SW480 (cell line): ENCODE results near the gene SNX18.
"Not testable (repeated sequence)": the region's sequence is repeated elsewhere in the genome, so short reads cannot be mapped to it uniquely, and the experiment has no call there.

Source experiments
- DNase-seq: peaks from one replicate; pipeline ENCODE4 v3.0.0-alpha.2; 2016; ENCODE audit warnings: low spot score

The SNX18 gene

DNA sequence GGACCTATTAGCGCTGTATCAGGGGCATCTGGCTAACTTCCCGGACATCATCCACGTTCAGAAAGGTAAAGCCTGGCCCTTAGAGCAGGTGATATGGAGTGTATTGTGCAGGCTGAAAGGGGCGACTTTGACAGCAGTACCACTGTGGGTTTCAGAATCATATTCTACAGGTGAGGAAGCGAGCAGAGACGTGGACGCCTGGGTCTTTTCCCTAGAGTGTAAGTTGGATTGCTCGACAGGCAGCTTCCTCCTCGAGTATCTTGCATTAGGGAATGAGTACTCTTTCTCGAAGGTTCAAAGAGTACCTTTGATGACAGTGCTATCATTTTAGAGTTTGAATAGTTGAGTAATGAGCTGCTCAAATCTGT is 1.9 kb downstream of the SNX18 start:
- DNase-seq = no peak

DNA sequence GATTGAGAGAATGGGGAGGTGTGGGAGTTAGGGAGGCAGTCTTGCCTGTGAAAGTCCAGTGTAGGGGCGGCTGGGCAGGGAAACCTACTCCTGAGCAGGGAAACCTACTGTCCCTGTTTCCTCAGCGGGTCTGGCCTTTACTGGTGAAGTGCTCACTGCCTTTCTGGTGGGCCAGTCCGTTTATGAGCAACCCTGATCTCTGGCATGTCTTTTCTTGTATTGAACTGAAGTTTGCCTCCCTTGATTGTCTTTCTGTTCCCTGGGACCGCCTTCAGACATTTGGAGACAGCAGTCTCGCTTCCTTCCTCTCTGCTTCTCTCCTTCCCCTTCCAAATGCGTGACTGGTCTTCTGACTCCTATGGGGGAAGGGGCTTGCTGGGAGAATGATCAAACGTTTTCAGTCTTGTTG is 2.9 kb downstream of the SNX18 start:
- no peak for DNase-seq

GRCh38 chr5:54520940-54521339 is 3.4 kb downstream of the SNX18 start:
- no peak for DNase-seq

GRCh38 chr5:54521856-54522479 is 4.4 kb downstream of the SNX18 start:
- DNase-seq = no peak

DNA sequence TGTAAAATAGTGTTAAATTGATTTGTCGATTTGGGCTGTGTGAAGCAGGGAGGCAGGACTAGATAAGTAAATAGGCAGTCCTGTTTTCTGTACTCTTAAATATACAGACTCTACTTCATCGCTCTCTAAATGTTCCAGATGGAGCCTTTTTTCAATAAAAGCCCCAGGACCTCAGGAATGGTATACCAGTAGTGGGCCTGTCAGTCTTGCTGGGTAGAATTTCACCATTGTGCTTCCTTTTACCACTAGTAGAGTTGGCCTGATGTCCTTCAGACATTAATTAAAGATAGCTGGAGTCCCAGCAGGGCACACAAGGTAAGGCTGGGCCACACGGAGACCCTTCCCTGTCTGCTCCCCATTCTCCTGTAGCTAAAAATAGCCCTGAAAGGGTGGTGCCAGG is 6.0 kb downstream of the SNX18 start:
- DNase-seq = no peak

- DNase-seq = no peak
These were observed 6.5 kb downstream of the SNX18 start for GRCh38 chr5:54524082-54524481.

DNA sequence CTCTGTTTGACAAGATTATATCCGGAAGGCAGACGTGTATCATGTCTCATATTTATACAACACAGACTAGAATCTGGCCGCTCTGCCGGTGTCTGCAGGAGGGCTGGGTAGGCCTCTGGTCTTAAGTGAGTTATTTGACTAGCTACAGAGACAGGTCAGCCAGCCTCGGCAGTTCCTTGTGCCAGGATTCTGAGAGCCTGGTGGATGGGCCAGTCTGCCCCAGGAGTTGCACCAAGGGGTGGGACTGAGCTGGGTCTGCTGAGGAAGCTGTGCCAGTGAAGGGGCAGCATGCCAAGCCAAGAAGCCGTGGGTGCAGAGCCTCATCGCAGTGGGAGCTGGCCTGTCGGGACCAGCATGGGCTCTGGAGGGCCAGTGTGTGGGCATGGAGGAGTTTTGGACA is 7.1 kb downstream of the SNX18 start:
- DNase-seq = no peak

- DNase-seq = no peak
These were observed 7.7 kb downstream of the SNX18 start for GRCh38 chr5:54525261-54525660.

DNA sequence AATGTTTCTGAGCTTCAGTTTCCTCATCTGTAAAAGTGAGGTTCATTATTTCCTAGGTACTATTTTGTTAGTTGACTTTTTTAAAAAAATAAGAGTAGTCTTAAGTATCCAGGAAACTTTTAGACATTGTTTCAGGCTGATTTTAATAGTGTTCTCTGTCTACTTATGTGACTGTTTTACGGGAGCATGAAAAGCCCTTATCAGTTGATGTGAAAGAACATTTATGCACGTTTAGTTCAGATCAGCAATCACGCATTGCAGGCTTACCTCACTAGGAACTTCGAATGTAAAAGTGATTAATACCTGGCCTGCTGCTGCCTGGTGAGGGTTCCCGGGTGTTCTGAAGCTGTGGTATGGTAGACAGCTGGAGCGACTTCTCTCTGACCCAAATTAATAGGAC is 8.1 kb downstream of the SNX18 start:
- no peak for DNase-seq

DNA sequence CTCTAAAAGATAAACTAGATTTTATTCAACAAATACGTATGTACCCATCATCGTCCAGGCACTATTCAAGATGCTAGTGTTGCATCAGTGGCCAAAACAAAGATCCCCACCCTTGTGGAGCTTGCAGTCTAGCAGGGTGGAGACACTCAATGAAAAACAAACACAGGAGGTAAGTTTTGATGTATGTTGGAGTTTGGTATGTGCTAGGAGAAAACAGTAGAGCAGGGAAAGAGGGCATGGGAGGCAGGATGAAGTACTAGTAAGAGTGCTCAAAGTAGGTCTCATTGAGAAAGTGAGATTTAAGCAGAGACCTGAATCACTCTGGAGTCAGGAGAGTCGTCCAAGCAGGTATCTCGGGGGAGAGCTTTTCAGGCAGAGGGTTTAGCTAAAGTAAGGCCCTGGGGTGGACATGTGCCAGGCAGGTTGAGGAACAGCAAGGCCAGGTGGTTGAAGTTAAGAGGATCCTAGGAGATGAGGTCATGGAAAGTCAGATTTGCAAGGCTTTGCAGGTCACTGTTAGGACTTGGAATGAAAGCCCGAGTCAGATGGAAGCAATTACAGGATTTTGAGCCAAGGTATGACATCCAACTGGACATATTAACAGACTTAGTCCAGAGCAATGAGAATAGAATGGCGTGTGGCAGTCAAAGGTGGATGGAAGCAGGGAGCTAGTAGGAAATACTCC is 9.2 kb downstream of the SNX18 start:
- DNase-seq = no peak

- DNase-seq = no peak
These were observed 11.2 kb downstream of the SNX18 start for GRCh38 chr5:54528633-54529209.

DNA sequence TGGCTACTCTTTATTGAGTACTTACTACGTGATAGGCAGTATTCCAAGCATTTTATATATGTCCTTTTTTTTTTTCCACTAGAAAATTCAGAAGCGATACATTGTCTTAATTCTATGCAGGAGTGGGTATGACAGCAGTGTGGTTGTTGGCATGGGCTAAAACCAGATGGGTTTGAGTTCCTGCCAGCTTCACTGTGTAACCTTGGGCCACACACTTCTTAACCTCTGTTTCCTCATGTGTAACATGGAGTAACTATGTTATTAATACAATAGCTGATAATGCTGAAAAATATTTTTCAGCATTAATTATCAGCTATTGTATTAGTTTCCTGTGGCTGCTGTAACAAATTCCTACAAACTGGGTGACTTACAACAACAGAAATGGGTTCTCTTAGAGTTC is 12.0 kb downstream of the SNX18 start:
- DNase-seq = no peak

- peak; percentile 8 for DNase-seq
These were observed 14.0 kb downstream of the SNX18 start for GRCh38 chr5:54531546-54531945.

- no peak for DNase-seq
These were observed 16.1 kb downstream of the SNX18 start for GRCh38 chr5:54533541-54534190.

GRCh38 chr5:54534191-54535004 is 16.8 kb downstream of the SNX18 start:
- DNase-seq = no peak

GRCh38 chr5:54535149-54535844 is 17.7 kb downstream of the SNX18 start:
- no peak for DNase-seq

- DNase-seq = not testable (repeated sequence)
These were observed 18.8 kb downstream of the SNX18 start for GRCh38 chr5:54536375-54536774.

DNA sequence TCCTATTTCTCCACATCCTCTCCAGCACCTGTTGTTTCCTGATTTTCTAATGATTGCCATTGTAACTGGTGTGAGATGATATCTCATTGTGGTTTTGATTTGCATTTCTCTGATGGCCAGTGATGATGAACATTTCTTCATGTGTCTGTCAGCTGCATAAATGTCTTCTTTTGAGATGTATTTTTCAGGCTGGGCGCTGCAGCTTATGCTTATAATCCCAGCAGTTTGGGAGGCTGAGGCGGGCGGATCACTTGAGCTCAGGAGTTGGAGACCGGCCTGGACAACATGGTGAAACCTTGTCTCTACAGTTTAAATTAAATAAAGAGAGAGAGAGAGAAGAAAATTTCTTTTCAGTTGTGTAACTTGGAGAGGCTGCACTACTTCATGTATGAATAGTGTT is 19.3 kb downstream of the SNX18 start:
- not testable (repeated sequence) for DNase-seq

GRCh38 chr5:54537725-54538124 is 20.2 kb downstream of the SNX18 start:
- no peak for DNase-seq

GRCh38 chr5:54538156-54538555 is 20.6 kb downstream of the SNX18 start:
- no peak for DNase-seq

- DNase-seq = no peak
These were observed 21.4 kb downstream of the SNX18 start for GRCh38 chr5:54539001-54539400.

DNA sequence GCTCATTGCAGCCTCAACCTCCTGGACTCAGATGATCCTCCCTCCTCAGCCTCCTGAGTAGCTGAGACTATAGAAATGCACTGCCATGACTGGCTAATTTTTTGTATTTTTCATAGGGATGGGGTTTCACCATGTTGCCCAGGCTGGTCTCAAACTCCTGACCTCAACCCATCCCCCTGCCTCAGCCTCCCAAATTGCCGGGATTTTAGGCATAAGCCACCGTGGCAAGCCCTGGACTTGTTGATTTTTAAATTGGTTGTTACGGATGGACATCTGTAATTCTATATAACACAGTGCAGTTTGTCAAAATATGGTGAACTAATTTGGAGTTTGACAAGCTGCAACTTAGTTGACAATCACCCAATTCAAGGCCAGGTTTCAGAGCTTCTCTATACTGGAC is 22.7 kb downstream of the SNX18 start:
- DNase-seq = no peak
